ENCODE measurements around the gene PAX6.

The PAX6 gene

DNA sequence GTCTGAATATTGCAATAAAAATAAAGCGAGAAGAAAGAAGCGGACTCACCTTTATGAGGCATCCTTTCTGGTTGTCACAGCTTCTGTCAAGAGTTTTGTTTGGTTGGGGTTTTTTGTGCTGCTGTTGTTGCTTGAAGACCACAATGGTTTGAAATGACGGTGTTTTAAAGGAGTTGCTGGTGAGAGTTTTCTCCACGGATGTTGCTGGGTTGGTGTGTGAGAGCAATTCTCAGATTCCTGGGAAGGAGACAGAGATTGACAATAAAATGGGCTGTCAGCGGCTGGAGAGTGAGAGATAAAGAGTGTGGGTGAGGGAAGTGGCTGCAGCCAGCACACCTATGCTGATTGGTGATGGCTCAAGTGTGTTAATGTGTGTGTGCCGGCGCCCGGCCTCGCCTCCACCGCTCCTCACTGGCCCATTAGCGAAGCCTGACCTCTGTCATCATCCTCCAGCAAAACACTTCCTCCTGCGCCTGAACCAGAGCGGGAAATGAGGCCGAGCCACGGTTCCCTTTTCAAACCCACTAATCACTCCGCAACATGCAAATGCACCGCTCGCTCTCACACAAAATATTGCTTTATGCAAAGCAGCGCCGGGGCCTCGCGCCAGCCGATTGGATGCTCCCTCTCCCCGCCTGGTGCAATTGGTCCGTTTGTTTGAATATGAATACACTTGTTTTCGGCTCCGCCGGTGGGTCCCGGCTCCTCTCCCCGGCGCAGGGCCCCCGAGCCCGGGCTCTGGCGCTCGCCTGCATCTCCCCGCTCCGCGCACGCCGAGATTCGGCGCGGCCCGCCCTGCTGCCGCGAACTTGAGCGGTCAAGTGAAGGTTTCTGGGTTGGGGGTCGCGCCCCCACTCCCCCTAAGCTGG is at the start of gene PAX6:
Gene PAX6 (minus strand): TSS at position 544 of the 869 bp plus-strand sequence. CDS start 4,911 bp downstream, outside the sequence.
- peak; percentile 91 for DNase-seq

DNA sequence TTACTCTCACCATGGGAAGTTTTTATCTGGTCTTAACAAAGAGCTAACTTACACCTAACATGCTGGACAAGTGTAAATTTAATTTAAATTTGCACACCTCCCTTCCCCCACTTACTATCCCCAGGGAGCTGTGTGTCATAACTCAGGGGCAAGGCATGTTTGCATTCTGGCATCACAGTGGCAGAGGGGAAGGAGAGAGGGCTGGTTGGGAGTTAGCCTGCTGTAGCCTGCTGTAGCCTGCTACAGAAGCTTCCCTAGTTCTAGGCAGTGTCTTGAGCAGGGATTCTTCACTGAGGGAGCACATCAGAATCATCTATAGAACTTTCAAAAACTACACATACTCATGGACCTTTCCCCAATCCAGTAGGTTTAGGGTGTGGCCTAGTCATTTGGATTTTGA is 49.3 kb upstream of the PAX6 start:
- no peak for DNase-seq

DNA sequence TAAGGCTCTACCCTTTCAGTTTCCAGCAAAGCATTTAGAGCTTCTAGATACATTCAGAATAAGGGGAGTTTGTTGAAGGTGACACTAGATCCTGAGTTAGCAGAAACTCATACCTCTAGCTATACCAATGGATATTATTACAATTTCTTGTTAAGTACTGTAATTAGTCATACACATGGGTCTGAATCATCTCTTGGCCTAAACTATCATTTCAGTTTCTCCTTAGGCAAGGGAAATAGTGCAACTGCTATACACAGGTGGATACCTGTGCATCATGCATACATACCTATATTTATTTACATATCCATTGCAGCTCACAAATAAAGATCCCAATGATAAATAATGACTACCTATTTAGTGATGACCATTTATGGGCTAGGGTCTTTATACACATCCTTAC is 45.1 kb upstream of the PAX6 start:
- DNase-seq, result no peak

GRCh38 chr11:31855466-31855865 is 44.3 kb upstream of the PAX6 start:
- DNase-seq, result no peak

- DNase-seq, result no peak
Observed at GRCh38 chr11:31850365-31850764, 39.2 kb upstream of the PAX6 start.

DNA sequence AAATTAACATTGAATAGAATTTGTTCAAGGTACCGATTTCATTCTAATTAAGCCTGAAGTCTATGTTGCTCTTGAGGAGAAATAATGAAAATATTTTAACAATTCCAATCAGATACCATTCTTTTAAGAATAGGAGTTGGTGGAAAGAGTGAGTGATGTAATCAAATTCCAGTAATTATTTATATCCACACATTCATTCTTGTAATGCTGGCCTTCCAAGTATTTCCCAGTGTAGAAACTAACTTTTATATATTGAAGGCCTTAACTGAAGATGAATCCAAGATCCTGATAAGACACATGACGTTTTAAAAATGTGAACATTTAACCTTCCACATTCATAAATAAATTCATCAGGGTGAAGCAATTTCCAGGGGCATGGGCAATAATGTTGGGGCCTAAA is 36.6 kb upstream of the PAX6 start:
- DNase-seq, result no peak

DNA sequence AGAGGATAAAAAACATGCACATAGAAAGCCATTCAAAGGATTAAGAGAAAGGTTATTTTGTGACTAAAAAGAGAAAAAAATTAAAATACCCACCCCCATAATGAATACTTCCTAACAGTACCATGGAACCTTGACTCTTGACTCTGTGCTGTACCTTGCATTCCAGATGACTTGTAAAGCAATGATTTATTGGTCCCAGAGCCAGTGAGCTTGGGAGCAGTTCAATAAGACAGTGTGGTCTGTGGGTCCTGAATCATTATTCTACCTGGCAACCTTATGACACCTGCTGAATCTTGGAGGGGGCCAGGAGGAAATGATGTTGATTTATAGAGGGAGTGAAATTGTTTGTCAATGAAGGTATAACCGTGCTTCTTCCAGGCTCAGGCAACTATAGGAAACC is 34.2 kb upstream of the PAX6 start:
- DNase-seq, result no peak

DNA sequence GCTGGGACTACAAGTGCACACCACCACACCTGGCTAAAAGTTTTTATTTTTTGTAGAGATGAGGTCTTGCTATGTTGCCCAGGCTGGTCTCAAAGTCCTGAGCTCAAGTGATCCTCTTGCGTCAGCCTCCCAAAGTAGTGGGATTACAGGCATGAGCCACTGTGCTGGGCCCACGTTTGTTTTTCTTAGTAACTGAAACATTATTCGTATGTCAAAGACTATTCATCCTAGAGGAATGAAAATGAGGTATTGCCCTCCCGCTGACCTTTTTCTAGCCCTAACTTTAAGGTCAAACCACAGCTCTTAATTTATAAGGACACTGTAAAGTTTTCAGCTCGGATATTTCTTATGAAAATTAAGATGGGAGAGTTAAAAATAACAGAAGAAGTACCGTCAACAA is 33.2 kb upstream of the PAX6 start:
- no peak for DNase-seq

DNA sequence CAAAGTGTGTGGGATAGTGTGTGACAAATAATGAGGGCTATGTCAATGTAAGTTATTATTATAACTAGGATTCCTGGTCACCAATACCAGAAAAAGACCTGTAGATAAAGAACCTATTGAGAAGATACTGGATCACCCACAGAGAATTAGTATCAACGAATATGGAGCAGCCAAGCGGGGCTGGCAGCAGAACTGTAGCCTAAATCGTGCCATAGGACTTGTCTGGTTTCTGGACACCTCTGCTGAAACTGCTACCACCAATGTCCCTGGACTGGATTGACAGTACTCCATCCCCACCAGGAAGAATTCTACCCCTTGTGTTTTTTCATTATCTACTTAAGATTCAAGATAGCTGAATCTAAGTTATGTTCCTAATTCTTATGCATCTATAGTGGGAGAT is 30.3 kb upstream of the PAX6 start:
- DNase-seq, result no peak

DNA sequence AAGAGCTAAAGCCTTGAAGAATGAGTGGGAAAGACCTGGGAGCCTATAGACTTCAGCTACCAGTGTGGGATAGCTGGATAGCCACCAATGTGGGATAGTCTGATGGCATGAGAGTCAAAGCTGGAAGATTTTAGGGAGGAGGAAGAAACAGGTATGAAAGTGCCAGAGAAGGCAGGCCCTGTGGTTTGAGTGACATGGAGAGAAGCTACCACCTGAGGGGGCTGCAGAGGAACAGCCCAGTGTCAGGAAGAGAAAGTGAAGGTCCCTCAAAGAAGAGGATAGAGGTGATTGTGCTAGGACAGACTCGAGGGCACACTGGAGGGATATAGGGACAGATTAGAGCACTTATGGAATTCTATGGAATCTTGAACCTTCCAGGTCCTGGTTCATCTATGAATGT is 23.1 kb upstream of the PAX6 start:
- DNase-seq, result no peak

- no peak for DNase-seq
Observed at GRCh38 chr11:31830406-31830805, 19.3 kb upstream of the PAX6 start.

- DNase-seq, result no peak
Observed at GRCh38 chr11:31828217-31828616, 17.1 kb upstream of the PAX6 start.

- no peak for DNase-seq
Observed at GRCh38 chr11:31827455-31828206, 16.5 kb upstream of the PAX6 start.

DNA sequence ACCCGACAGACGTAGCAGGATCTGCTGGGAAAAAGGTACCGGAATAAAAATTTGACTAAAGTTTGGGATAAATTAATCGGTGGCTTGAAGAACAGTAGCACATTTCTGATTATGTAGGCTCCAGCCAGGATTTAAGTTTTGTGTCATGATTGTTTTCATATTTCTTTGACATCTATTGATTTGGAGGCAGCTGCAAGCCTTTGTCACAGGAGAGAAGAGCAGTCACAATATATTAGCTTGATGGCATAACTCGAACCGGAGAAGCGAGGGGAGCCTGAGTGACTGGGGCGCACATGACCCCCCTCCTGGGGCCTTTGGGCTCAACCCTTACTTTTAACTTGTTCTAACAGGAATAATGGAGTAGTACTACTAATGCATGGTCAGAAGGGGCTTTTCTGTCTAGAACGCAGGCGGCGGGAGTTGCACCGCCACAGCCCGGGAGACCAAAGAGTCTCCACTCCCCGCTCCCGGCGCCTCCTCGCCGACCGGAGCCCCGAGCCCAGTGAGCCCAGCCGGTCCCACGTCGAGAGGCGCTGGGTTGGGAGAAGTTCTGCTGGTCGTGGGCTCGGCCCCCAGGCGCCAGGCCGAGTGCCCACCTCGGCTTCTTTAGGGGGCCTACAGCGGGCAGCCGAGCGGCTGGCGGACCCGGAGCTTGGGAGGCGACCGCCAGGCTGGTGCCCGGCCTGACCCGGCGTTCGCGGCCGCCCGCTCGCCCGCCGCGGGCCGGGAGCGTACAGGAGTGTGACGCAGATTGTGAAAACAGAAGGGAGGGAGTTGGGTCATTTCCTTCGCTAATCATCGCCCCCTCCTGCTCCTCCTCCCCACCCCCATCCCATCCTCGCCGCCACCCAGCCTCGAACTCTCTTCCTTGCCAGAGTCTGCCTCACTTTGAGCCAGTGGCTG is 15.7 kb upstream of the PAX6 start:
- DNase-seq, result no peak

DNA sequence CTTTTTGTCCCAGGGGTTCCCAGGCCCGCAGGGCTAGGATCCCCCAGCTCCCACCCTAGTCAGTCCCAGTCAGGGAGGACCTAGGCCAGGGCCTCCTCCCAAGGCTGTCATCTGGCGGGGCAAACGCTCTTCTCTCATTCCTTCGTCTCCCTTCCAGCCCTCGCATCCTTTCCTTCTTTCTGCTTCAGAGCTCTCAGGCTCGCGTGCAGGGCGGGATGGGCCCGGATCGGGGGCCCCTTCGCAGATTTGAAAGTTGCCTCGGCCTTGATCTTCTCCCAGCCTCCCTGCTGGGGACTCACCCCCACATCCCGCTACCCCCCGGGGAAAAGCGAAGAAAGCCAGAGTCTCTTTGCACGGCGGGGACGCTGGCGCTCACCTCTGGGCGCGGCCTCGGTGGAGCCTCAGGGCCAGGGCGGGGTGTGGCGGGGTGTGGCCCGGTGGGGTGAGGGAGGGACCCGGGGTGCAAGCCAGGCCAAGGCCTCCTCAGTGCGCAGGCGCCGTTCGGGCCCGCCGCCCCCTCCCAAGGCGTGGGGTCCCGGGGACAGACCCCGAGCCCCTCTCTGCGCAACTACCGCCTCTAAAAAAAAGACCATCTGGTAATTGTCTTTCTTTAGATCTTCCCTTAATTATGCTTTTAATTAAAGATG is 14.8 kb upstream of the PAX6 start:
- no peak for DNase-seq

GRCh38 chr11:31824879-31825837 is 14.0 kb upstream of the PAX6 start:
- no peak for DNase-seq

GRCh38 chr11:31824332-31824878 is 13.3 kb upstream of the PAX6 start:
- DNase-seq, result no peak

DNA sequence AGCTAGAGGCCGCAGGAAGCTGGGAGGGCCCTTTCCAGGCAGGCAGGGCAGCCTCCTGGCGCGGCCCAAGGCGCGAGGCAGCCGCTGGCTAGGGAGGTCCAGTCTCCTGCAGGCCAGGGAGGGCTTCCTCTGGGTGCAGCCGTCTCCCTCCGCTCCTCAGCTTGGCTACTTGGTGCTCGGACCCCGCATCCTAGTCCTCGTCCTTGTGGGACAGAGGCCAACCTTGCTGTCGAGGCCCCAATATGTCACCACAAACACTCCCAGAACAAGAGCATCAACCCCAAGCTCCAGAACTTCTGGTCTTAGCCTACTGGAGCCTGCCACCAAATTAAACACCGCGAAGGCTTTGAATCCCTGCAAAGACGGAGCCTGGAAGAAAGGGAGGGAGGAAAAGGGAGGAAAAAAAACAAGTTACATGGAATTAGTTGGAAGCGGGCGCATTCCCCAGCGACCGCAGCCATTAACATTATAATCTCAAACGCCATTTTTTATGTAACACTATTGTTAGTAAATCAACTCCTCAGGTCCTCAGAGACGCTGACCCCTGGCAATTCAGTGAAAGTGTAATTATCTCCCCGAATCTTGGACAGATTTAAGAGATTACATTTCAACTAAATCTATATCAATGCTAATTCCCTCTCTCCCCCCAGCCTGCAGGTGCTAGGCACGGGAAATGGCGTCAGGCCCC is 12.7 kb upstream of the PAX6 start:
- no peak for DNase-seq

- no peak for DNase-seq
Observed at GRCh38 chr11:31822927-31823643, 12.0 kb upstream of the PAX6 start.

Data from DMS79 (cell line).